OCI-LY3 (cell line): ENCODE measurements around the gene SPNS2.

Experiments used
- H2AFZ ChIP-seq: fragments of 200-600, 300-600 bp; shearing (Covaris generic); 2 replicates; pipeline ENCODE4 v1.6.0; 2014; ENCODE audit warnings: antibody characterized with exemption, low read depth, low read length
- H3K27ac ChIP-seq: fragments of 200-600, 300-600 bp; sonication (generic); 2 replicates; pipeline ENCODE4 v1.5.1; 2014; ENCODE audit warnings: mild to moderate bottlenecking, low read length, moderate library complexity, mixed read lengths
- H3K27me3 ChIP-seq: fragments of 200-600, 300-600 bp; sonication (generic); 2 replicates; pipeline ENCODE4 v1.6.1; 2014; ENCODE audit warnings: low read depth, low read length, mixed read lengths
- H3K36me3 ChIP-seq: fragments of 200-600, 300-600 bp; sonication (generic); replicated peaks from 2 replicates; pipeline ENCODE3; 2014; ENCODE audit warnings: low read depth, low read length, mixed read lengths
- H3K4me1 ChIP-seq: fragments of 300-600, 200-600 bp; sonication (generic); 2 replicates; pipeline ENCODE4 v1.6.1; 2014; ENCODE audit warnings: low read length, mixed read lengths
- H3K4me2 ChIP-seq: fragments of 200-600, 300-600 bp; sonication (generic); 2 replicates; pipeline ENCODE4 v1.6.1; 2014; ENCODE audit warnings: low read length, mixed read lengths
- H3K4me3 ChIP-seq: fragments of 300-600, 200-600 bp; sonication (generic); 2 replicates; pipeline ENCODE4 v1.5.1; 2014; ENCODE audit warnings: antibody characterized with exemption, mild to moderate bottlenecking, low read length, moderate library complexity
- H3K79me2 ChIP-seq: fragments of 300-600, 200-600 bp; shearing (Covaris generic); 2 replicates; pipeline ENCODE4 v1.6.1; 2014; ENCODE audit warnings: mild to moderate bottlenecking, low read length, mixed read lengths
- H3K9ac ChIP-seq: fragments of 300-600, 200-600 bp; shearing (Covaris generic); 2 replicates; pipeline ENCODE4 v1.6.0; 2014; ENCODE audit warnings: mild to moderate bottlenecking, low read length, moderate library complexity
- H3K9me3 ChIP-seq: fragments of 200-600, 300-600 bp; shearing (Covaris generic); 2 replicates; pipeline ENCODE4 v1.6.1; 2014; ENCODE audit warnings: low read length, mixed read lengths; ENCODE audit not compliant: insufficient read depth
- H4K20me1 ChIP-seq: fragments of 200-600, 300-600 bp; sonication (generic); 2 replicates; pipeline ENCODE4 v1.6.1; 2016; ENCODE audit warnings: low read length, mixed read lengths; ENCODE audit not compliant: insufficient read depth
- CTCF ChIP-seq: fragments of 200-600, 300-600 bp; sonication (generic); IDR thresholded peaks from 2 replicates; pipeline ENCODE4 v1.5.1; 2014; ENCODE audit warnings: antibody characterized with exemption, low read length, low read depth
- EZH2phosphoT487 ChIP-seq: fragments of 200-600 bp; shearing (Covaris generic); IDR thresholded peaks from 2 replicates; pipeline ENCODE4 v1.6.1; 2018; ENCODE audit warnings: antibody characterized with exemption, mixed run types, low read depth

SPNS2 gene

GRCh38 chr17:4548721-4549531, 50.2 kb downstream of the SPNS2 start:
- TF ChIP-seq EZH2phosphoT487 = no peak
- TF ChIP-seq CTCF = no peak
- peaks cover 24% of the 10 kb centered on the region for H3K79me2 ChIP-seq
- H3K4me2 ChIP-seq = no peak overlapping the region
- no peak overlapping the region for H3K9ac ChIP-seq
- no peaks in the 10 kb centered on the region for H3K27me3 ChIP-seq
- H3K36me3 ChIP-seq = peaks cover 28% of the 10 kb centered on the region
- no peaks in the 10 kb centered on the region for H3K9me3 ChIP-seq
- H3K27ac ChIP-seq = no peak overlapping the region
- H3K4me3 ChIP-seq = no peak overlapping the region
- no peak overlapping the region for H2AFZ ChIP-seq
- H3K4me1 ChIP-seq = peaks cover 4% of the 10 kb centered on the region
- H4K20me1 ChIP-seq = no peaks in the 10 kb centered on the region

- H3K79me2 ChIP-seq = peaks cover 34% of the 10 kb centered on the region
- H2AFZ ChIP-seq = no peak overlapping the region
- no peaks in the 10 kb centered on the region for H3K9me3 ChIP-seq
- no peak overlapping the region for H3K4me3 ChIP-seq
- H3K27me3 ChIP-seq = no peaks in the 10 kb centered on the region
- no peaks in the 10 kb centered on the region for H4K20me1 ChIP-seq
- no peak overlapping the region for H3K9ac ChIP-seq
- peaks cover 30% of the 10 kb centered on the region for H3K36me3 ChIP-seq
- H3K27ac ChIP-seq = no peak overlapping the region
- TF ChIP-seq CTCF = no peak
- TF ChIP-seq EZH2phosphoT487 = no peak
- no peak overlapping the region for H3K4me2 ChIP-seq
- peaks cover 7% of the 10 kb centered on the region for H3K4me1 ChIP-seq
Observed at GRCh38 chr17:4549781-4550533, 51.3 kb downstream of the SPNS2 start.

- Histone ChIP-seq H3K4me2 (no peak overlapping the region), H3K9me3 (no peaks in the 10 kb centered on the region), H3K9ac (no peak overlapping the region), H4K20me1 (no peaks in the 10 kb centered on the region), H3K27ac (no peak overlapping the region), H3K79me2 (peaks cover 40% of the 10 kb centered on the region), H3K4me3 (no peak overlapping the region), H3K4me1 (peaks cover 7% of the 10 kb centered on the region), H3K36me3 (peaks cover 30% of the 10 kb centered on the region), H2AFZ (no peak overlapping the region), H3K27me3 (no peaks in the 10 kb centered on the region)
- TF ChIP-seq CTCF = no peak
- no peak for TF ChIP-seq EZH2phosphoT487
Observed at GRCh38 chr17:4550534-4551039, 51.9 kb downstream of the SPNS2 start.

GRCh38 chr17:4551141-4551540, 52.5 kb downstream of the SPNS2 start:
- Histone ChIP-seq H3K4me1 (peaks cover 11% of the 10 kb centered on the region), H4K20me1 (no peaks in the 10 kb centered on the region), H3K9ac (no peak overlapping the region), H3K27ac (no peak overlapping the region), H3K4me2 (no peak overlapping the region), H3K9me3 (no peaks in the 10 kb centered on the region), H3K27me3 (no peaks in the 10 kb centered on the region), H3K36me3 (peaks cover 30% of the 10 kb centered on the region), H3K79me2 (peaks cover 45% of the 10 kb centered on the region), H2AFZ (no peak overlapping the region), H3K4me3 (no peak overlapping the region)
- TF ChIP-seq CTCF = no peak
- no peak for TF ChIP-seq EZH2phosphoT487
